ENCODE measurements around the gene MROH7.

- no peak for TF ChIP-seq CTCF (conservative IDR thresholded peaks at IDR 0.05; ENCODE audit: low read length)
- TF ChIP-seq EZH2phosphoT487 (IDR thresholded peaks at IDR 0.05; ENCODE audit: borderline replicate concordance), result no peak
Observed at GRCh38 chr1:54744696-54745095, 103.1 kb downstream of the MROH7 start.
